GM21786 (cell line): Measurements from ENCODE around the gene RGS11.

Source experiments
- ATAC-seq: cut with Tn5 transposase; IDR thresholded peaks from one replicate; pipeline ENCODE4 v1.9.1; 2021; ENCODE audit not compliant: unreplicated experiment

RGS11 gene

DNA sequence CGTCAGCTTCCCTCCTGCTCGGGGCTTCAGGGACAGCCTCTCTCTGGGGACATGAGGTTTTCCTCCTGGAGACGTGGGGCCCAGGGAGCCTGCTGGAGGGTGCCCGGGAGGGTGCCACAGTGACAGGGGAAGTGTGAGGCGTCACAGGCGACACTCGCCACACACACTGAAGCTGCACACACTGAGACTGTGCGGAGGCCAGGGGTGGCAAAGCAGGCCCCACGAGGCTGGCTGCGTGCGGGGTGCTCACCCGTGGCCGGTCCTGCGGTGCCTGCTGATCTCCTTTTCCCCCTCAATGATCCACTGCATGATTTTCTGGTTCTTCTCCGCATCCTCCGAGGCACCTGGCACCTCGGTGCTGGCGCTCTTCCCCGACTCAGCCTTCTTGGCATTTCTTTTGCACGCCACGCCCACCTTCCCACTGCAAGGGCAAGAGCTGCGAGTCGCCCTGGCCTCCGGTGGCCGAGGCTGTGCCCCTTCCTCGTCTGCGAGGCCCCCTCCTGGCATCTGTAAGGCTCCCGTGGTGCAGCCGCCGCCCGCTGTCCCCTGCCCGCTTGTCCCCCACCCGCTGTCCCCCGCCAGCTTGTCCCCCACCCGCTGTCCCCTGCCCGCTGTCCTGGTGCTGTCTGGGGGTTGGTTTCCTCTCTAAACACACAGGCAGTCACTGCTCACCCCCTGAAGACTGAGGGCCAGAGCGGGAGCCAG lies 21.2 kb upstream of the RGS11 start:
- ATAC-seq: no peak

DNA sequence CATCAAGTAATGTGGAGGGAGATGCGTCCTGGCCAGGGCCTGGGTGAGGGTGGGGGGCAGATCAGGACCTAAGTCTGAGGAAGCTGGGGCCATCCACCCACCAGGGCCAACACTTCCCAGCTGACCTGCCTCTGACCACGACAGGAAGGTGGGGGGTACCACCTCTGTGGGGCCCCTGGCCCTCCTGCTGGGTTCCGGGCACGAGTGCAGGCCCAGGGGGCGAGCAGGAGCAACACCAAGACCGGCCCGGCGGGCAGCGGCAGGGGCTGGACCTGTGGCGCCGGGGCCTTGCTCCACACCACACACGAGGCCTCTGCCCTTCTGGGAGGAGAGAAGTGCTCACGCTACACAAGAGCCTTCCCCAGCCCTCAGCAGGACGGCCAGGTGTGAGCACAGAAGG lies 20.5 kb upstream of the RGS11 start:
- no peak for ATAC-seq

DNA sequence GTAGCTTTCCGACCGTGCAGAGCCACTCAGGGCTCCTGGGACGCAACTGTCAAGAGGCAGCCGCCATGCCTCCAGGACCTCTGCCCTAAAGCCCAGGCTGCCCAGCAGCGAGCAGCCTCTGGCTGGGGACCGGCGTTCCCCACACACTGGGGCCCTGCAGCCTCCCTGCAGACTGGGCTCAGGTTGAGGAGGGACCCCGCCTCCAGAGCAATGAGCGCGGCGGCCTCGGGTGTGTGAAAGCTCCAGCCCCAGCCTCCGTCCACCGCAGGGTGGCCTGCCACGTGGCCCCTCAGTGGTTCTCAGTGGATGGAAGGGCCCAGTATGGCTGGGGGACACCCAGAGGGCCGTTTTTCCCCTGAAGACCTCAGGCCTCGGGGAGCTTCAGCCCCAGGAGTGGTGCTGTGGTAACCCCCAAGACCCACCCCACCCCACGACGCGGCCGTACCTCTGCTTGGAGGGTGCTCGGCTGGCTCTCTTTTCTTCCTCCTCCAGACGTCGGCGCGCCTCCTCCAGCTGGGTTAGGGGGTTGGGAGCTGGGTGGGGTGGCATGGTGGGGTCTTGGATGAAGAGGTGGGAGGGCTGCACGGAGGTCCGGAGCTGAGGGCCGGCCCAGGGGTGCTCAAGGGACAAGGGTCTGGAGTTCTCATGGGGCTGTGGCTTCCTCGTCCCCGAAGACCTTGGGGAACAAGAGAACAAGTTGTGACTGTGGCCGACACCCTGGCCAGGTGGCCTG lies 17.5 kb upstream of the RGS11 start:
- ATAC-seq: no peak

DNA sequence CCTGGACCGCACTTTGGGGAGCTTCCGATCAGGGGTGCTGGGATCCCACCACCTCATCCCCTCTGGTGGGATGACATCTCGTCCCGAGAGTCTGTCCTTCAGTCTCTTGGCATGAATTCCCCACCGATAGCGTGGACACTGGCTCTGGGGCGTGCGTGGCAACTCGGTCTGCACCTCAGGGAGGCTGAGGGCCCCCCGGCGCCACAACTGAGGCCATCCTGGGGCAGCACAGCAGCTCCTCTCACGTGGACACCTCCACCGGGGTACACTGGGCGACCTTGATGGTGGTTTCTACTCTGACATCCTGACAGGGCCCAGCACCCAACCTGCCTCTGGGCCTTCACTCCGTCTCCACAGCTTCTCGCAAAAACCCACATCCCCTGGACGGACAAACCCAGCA lies 15.8 kb upstream of the RGS11 start:
- ATAC-seq: no peak

DNA sequence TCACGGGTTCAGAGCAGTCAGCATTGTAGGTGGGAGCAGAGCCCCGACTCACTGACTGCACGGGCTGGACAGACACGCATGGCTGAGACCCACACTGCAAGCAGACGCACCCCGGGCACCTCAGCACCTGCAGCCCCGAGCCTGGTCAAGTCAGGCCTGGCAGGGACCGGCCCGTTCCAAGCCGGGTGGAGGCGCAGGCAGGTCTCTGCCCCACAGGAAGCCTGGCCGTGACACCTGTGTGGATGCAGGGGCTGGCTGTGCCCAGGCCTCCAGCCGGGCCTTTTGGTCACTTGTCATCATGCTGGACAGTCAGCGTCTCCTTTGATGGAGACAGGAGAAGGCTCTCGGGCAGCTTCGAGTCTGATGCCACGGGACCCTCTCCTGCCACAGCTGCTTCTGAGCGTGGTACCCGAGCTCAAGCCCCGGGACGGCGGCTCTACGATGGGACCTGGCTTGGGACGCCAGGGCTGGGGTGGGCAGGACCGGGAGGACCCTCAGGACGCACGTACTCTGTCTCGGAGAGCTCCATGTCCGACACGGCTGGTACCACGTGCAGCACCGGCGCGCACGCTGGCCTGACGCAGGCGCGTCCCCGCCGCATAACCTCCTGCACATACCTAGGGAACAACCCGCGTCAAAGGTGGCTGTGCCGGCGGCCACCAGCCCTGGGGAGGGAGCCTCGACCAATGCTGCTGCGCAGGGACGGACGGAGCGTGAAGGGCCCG lies 15.1 kb upstream of the RGS11 start:
- ATAC-seq: no peak

DNA sequence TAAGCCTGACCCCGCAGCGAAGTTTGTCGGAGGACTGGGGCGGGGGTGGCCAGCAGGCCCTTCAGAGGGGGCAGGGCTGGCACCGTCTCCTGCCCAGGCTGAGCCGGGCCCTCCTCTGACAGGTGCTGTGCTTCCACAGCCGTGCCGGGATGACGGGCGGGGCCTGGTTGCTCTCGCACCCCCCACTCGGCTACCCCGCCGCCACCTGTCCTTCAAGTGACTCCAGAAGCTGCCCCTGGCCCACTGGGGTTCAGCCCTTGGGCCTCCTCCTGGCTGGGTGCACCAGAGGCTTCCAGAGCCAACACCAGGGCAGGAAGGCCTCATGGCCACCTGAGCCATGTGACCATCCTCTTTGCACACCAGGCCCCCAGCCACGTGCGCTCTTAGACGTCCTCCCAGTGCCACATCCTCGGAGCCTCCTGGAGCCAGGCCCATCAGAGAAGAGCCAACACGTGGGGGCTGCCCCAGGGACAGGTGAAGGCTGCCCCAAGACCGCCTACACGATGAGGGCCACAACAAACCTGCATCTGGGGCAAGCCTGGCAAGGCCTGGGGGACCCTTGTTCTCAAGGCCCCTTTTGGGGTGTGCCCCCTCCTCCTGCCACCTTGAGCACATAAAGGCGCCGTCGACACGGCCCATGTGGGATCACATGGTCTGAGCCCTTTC lies 14.4 kb upstream of the RGS11 start:
- ATAC-seq: no peak

DNA sequence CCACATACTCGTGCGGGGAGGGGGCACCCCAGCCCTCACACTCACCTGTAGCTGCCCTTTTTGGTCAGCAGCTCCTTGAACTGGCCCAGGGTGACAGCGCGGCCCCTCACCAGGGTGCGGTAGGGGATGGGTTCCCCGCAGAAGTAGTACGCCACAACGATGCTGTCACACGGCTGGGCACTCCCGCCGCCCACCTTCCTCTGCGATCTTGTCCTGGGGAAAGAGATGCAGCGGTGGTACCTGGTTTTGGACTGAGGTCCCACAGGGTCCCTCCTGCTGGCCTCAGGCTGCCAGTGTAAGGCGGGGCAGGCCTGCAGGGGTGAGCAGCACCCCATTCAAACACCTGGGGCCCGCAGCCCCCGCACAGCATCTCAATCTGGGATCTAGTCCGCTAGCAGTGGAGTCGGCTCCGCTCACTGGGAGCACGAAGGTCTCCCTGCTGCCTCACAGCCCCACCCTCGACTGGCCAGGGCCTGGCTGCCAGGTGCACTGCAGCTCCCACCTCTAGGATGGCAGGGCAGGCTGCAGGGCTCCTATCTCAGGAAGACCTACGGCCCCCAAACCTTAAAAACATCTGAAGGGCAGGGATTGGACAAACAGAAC lies 13.8 kb upstream of the RGS11 start:
- no peak for ATAC-seq

DNA sequence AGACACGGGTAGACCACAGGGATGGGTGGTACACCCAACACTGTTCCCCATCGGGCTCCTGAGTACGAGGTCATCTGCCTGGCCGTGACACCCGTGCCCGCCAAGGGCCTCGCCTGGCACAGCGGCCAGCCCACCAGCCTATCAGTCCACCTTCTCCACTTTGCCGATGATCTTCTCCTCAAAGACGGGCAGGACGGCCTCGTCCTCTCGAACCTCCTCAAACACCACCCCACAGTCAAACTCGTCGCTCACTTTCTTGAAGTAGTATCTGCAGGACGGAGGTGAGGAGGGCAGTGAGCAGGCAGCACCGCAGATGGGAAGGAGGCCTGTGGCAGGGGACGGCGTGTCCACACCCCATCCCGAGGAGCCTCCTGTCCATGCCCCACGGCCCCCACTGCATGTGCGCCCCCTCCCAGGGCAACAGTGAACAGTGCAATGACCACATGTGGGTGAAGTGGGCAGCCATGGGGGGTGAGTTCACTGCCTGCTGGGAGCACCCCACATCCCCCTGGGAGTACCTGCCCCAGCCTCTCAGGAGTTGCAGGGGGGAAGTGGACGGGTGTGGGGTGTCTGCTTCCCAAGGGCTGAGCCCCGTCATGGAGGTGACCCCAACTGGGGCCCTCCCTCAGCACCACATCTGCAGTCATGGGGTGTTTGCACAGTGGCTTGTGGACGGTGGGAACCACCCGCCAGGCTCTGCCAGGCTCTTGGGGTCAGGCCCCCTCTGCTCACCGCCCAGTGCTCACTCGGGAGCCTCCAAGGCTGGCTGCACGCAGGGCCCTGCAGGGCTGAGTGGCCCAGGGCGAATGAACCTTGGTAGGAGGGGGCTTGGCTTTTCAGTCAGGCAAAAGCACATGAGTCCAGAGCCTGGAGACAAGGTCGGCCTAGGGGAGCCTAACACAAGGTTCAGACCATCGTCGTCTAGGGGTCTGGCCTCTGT lies 12.5 kb upstream of the RGS11 start:
- ATAC-seq: no peak

DNA sequence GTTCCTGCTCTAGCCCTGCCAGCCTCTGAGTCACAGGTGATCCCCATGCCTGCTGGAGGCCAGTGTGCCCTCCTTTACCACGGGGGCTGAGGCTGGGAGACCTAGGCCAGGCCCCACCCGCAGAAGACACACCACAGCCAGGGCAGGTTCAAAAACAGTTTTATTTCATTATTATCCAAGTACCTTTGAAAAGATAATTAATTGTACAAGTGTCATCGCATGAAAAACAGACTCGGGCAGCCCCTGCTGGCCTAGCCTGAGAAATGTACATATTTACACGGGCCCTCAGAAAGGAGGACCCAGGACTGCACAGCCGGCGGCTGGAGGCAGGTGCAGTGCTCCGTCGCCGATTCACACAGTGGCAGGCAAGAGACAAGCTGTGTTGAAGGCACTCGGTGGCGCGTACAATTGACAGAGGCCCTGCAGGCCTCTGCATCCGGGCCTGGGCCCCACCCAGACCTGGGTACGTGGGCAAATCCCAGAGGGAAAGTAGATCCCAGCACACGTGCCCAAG lies 11.6 kb upstream of the RGS11 start:
- ATAC-seq: no peak

DNA sequence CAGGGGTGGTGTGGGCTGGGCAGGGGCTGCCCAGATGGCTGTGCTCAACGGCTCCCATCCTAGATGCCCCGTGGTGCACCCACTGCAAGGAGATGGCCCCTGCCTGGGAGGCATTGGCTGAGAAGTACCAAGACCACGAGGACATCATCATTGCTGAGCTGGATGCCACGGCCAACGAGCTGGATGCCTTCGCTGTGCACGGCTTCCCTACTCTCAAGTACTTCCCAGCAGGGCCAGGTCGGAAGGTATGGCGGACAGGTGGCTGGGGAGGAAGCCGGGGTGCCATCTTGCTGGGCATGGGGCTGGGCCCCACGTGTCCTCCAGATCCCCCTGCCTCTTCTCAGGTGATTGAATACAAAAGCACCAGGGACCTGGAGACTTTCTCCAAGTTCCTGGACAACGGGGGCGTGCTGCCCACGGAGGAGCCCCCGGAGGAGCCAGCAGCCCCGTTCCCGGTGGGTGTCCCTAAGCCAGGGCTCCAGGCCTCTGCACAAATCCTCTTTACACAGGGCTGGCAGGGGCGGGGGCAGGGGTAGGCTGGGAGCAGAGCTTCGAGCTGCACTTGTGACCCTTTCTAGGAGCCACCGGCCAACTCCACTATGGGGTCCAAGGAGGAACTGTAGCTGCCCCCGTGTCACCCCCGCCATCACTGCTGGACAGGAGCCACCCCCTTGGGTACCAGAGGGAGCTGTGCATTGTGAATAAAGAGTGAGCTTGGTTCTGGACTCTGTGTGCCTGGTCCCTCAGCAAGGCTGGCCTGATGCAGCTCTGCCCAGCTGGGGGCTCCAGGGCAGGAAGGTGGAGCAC lies 10.9 kb upstream of the RGS11 start:
- no peak for ATAC-seq

DNA sequence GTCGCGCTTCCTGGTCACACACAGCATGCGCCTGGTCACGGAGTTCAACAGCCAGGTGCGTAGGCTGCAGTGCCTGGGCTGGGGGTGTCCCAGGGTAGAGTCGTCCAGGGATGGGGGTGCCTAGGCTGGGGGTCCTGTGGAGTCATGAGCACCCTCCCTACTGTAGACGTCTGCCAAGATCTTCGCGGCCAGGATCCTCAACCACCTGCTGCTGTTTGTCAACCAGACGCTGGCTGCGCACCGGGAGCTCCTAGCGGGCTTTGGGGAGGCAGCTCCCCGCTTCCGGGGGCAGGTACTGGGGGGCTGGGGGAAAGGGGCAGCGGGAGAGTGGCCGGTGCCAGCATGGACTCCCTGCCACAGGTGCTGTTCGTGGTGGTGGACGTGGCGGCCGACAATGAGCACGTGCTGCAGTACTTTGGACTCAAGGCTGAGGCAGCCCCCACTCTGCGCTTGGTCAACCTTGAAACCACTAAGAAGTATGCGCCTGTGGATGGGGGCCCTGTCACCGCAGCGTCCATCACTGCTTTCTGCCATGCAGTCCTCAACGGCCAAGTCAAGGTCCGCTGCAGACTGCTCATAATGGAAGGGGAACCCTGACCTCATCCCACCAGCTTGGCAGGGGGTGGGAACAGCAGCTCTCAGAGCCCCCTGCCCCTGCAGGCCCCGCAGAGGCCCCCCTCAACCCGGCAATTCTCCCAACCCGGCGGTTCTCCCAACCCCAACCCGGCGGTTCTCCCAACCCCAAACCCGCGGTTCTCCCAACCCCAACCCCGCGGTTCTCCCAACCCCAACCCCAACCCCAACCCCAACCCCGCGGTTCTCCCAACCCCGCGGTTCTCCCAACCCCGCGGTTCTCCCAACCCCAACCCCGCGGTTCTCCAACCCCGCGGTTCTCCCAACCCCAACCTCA lies 9.7 kb upstream of the RGS11 start:
- ATAC-seq: no peak

DNA sequence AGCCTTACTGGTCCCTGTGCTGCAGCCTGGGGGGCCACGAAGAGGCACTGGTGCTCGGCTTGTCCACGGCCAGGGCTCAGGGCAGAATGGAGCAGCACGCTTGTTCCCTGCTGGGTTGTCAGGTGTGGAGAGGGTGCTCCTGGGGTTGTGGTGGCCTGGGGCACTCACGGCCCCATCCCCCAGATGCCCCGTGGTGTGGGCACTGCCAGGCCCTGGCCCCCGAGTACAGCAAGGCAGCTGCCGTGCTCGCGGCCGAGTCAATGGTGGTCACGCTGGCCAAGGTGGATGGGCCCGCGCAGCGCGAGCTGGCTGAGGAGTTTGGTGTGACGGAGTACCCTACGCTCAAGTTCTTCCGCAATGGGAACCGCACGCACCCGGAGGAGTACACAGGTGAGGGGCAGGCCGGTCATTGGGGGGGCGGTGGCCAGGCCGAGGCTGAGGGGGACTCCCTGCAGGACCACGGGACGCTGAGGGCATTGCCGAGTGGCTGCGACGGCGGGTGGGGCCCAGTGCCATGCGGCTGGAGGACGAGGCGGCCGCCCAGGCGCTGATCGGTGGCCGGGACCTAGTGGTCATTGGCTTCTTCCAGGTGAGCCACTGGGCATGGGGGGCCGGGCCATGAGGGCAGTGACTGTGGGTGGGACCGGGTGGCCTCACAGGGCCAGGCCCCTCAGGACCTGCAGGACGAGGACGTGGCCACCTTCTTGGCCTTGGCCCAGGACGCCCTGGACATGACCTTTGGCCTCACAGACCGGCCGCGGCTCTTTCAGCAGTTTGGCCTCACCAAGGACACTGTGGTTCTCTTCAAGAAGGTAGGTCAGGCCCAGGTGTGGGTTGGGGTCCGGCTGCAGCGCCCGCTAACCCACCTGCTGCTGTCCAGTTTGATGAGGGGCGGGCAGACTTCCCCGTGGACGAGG lies 8.7 kb upstream of the RGS11 start:
- ATAC-seq: no peak

DNA sequence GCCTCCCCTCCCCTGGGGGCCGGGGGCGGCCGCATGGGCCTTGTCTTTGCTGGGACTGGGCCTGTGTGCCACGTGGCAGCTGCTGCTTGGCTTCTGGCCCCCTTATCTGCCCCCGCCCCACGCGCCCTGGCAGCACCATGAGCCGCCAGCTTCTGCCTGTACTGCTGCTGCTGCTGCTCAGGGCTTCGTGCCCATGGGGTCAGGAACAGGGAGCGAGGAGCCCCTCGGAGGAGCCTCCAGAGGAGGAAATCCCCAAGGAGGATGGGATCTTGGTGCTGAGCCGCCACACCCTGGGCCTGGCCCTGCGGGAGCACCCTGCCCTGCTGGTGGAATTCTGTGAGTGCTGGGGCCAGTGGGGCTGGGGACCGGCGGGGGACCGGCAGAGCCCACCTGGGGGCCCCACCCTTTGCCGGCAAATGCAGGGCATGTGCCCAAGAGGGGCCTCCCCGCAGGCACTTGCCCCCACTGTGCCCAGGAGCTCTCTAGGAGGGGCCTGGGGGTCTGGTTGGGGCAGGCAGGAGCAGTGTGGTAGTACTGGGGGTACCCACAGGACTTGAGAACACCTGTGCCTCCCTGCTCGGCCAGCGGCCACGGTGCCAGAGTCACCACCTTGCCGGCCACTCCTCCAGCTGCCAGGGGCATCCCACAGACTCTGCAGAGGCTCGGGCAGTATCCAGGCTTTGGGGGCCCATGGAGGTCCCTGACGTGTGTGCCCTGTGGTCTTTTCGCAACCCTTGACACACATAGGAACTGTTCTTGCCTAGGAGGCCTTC lies 7.5 kb upstream of the RGS11 start, which contains the start of gene PDIA2:
TSS of gene PDIA2 (plus strand) at position 132 of the 773 bp plus-strand sequence. CDS start at position 138, 6 bp downstream.
- no peak for ATAC-seq

DNA sequence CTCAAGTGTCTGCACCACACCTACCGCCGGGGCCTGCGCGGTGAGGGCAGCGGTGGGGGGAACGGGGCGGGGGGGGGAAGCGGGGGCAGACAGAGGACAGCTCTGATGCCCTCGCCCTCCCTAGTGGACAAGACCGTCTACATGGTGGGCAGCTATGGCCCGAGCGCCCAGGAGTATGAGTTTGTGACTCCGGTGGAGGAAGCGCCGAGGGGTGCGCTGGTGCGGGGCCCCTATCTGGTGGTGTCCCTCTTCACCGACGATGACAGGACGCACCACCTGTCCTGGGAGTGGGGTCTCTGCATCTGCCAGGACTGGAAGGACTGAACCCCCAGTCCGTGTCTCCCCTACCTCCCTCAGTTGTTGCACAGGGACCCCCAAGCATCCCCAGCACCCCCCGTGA lies 6.7 kb upstream of the RGS11 start:
- ATAC-seq: no peak

DNA sequence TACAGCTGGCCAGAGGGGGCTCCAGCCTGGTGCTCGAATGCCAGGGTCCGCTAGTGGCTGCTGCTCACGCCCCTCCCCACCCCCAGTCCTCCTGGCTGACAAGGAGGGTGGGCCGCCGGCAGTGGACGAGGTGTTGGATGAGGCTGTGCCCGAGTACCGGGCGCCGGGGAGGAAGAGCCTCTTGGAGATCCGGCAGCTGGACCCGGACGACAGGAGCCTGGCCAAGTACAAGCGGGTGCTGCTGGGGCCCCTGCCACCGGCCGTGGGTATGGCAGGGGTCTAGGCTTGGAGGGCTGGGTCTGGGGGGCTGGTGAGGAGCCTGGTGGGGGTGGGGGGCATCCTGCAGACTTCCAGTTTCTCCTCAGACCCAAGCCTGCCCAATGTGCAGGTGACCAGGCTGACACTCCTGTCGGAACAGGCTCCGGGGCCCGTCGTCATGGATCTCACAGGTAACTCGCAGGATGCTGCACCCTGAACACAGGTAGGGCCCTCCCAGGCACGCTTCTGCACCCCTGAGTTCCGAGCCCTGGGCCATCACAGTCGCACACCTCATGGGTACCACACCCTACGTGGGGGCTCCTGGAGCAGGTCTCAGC lies 6.0 kb upstream of the RGS11 start:
- ATAC-seq: no peak
